ENCODE data around the gene NQO1.

DNA sequence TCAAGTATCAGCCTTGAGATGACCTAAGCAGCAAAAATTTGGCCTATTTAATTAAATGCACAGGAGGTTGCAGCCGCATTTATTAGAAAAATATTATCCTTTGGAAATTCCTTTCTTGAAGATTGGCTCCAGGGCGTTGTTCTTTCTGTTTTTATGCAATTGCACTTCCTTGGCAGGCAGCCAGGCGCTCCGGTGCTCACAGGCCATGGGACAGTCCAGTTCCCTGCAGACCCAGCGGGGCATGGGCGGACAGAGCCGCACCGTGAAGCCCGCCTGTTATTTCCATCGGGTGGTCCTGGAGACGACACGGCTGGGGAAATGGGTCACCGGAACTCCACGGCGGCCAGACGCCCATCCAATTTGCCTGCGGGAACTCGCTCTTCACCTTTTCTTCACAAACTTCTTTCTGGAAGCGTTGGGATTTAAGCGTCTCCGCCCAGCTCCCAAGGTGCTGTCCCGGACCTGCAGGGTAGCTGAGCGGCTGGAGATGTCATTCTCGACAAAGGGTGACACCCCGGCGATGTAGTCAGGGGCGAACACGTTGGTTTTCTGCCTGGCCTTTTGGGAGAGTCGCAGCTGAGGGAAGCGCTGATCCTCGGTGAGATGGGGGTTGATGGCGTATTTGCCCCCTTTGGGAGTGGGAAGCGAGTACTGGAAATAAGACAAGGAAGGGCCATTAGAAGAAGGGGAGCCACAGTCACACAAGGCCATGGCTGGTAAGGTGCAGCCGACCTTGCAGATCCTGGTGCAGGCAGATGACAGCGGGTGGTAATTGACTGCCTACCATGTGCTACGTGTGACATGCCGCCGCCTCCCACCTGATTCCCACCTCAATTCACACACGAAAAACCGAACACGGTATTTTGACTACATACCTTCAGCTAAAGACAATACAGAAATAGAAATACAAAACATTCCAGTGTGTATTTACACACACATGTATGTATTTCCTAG is 15.9 kb upstream of the NQO1 start:
- TF ChIP-seq, protein P1, sequence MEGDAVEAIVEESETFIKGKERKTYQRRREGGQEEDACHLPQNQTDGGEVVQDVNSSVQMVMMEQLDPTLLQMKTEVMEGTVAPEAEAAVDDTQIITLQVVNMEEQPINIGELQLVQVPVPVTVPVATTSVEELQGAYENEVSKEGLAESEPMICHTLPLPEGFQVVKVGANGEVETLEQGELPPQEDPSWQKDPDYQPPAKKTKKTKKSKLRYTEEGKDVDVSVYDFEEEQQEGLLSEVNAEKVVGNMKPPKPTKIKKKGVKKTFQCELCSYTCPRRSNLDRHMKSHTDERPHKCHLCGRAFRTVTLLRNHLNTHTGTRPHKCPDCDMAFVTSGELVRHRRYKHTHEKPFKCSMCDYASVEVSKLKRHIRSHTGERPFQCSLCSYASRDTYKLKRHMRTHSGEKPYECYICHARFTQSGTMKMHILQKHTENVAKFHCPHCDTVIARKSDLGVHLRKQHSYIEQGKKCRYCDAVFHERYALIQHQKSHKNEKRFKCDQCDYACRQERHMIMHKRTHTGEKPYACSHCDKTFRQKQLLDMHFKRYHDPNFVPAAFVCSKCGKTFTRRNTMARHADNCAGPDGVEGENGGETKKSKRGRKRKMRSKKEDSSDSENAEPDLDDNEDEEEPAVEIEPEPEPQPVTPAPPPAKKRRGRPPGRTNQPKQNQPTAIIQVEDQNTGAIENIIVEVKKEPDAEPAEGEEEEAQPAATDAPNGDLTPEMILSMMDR (IDR thresholded peaks at IDR 0.05 in 4 of 5, conservative IDR thresholded peaks at IDR 0.05 in 1 of 5), result no peak
- TF ChIP-seq POLR2A (IDR thresholded peaks at IDR 0.05), result no peak

All from gastrocnemius medialis (tissue), 4 donors.